MCF 10A (cell line): Measurements from ENCODE around the gene APBA1. TPM values are rescaled to one million over a fixed set of nuclear protein-coding genes. Genes with fewer than 3 reads are reported as not detected.

Experiments used
- BruUV-seq: library from RNA; stranded (reverse); fragments of 400-500 nt; replicated peaks from 2 replicates; lab custom pipeline; 2021; lab: Mats Ljungman, UMichigan
- CTCF ChIA-PET: fragments of 300-600 bp; sonication (Branson Sonifier 250); formaldehyde crosslinking; extraction: SDS; loops from one replicate; lab custom pipeline; 2021; ENCODE audit warnings: antibody characterized with exemption, inconsistent platforms; lab: Yijun Ruan, JAX
- POLR2A ChIA-PET: fragments of 300-600, 350-650 bp; sonication (Branson Sonifier 250); formaldehyde crosslinking; extraction: SDS; loops from one replicate; lab custom pipeline; 2020; ENCODE audit warnings: antibody characterized with exemption, inconsistent platforms; lab: Yijun Ruan, JAX
- DNase-seq: peaks from one replicate; pipeline ENCODE4 v3.0.0-alpha.2; 2018; ENCODE audit not compliant: unreplicated experiment
- H3K27ac Mint-ChIP-seq: one replicate; pipeline ENCODE4 v1.8.0; 2022; ENCODE audit warnings: mild to moderate bottlenecking, low read depth, mixed read lengths; ENCODE audit not compliant: unreplicated experiment
- H3K27me3 Mint-ChIP-seq: one replicate; pipeline ENCODE4 v1.8.0; 2022; ENCODE audit warnings: mixed read lengths; ENCODE audit not compliant: insufficient read depth, unreplicated experiment
- H3K36me3 Mint-ChIP-seq: one replicate; pipeline ENCODE4 v1.8.0; 2022; ENCODE audit warnings: mild to moderate bottlenecking, moderate library complexity, mixed read lengths; ENCODE audit not compliant: insufficient read depth, unreplicated experiment
- H3K4me1 Mint-ChIP-seq: one replicate; pipeline ENCODE4 v1.8.0; 2022; ENCODE audit warnings: mixed read lengths; ENCODE audit not compliant: insufficient read depth, unreplicated experiment
- H3K4me3 Mint-ChIP-seq: one replicate; pipeline ENCODE4 v1.8.0; 2022; ENCODE audit warnings: mild to moderate bottlenecking, moderate library complexity, mixed read lengths; ENCODE audit not compliant: unreplicated experiment
- H3K9me3 Mint-ChIP-seq: one replicate; pipeline ENCODE4 v1.8.0; 2022; ENCODE audit warnings: mixed read lengths; ENCODE audit not compliant: unreplicated experiment
- intact Hi-C: fragments of 100-400 bp; cut with micrococcal nuclease; formaldehyde crosslinking; loops from 2 replicates; pipeline ENCODE4 v1.14.1; 2022
- total RNA-seq: library from RNA; stranded (reverse); gene quantifications from 2 replicates; pipeline ENCODE4 v1.2.3, GENCODE V29; 2022
- TF ChIP-seq, protein P1 (sequence below): fragments of 200-600 bp; IDR thresholded peaks from one replicate; pipeline ENCODE4 v1.8.0; 2022; ENCODE audit warnings: antibody characterized with exemption, mild to moderate bottlenecking; ENCODE audit not compliant: unreplicated experiment

The APBA1 gene
- total RNA-seq, 1 experiment from 2014 or later: 0.07 TPM

DNA sequence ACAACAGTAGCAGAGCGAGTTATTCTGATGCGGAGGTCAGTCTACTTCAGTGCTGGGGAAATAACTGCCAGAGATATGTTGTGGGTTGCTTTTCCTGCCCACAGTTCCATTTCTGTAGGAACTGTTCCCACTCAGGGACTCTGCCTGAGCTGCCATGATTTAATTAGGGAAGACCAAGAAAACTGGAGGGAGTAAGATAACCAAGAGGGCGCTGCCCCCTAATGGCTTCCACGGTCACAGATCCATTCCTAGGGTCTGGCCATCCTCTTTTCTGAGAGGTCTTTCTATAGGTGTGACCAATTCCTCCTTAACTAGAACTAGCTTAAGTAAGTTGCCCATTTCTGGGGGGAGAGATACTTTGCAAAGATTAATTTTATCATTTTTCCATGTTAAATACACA, 125.9 kb downstream of the APBA1 start:
- intact Hi-C loops: no loop called here
- TF ChIP-seq, protein P1, sequence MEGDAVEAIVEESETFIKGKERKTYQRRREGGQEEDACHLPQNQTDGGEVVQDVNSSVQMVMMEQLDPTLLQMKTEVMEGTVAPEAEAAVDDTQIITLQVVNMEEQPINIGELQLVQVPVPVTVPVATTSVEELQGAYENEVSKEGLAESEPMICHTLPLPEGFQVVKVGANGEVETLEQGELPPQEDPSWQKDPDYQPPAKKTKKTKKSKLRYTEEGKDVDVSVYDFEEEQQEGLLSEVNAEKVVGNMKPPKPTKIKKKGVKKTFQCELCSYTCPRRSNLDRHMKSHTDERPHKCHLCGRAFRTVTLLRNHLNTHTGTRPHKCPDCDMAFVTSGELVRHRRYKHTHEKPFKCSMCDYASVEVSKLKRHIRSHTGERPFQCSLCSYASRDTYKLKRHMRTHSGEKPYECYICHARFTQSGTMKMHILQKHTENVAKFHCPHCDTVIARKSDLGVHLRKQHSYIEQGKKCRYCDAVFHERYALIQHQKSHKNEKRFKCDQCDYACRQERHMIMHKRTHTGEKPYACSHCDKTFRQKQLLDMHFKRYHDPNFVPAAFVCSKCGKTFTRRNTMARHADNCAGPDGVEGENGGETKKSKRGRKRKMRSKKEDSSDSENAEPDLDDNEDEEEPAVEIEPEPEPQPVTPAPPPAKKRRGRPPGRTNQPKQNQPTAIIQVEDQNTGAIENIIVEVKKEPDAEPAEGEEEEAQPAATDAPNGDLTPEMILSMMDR: no peak
- Mint-ChIP-seq H3K9me3 (no peaks in the 10 kb centered on the region), H3K4me3 (no peak overlapping the region), H3K27ac (no peak overlapping the region), H3K36me3 (no peaks in the 10 kb centered on the region), H3K27me3 (peaks cover 59% of the 10 kb centered on the region), H3K4me1 (no peaks in the 10 kb centered on the region)
- CTCF ChIA-PET: interaction anchor here (5.4 kb wide), 1 partner anchor 124 kb away, joined by 97 read pairs; no protein-coding TSS in a partner anchor
- BruUV-seq: no TSS peak
- POLR2A ChIA-PET: no interaction called here
- peak; percentile 36 for DNase-seq

GRCh38 chr9:69542942-69543704, 129.0 kb downstream of the APBA1 start:
- H3K4me3 Mint-ChIP-seq: no peak overlapping the region
- intact Hi-C loops: no loop called here
- POLR2A ChIA-PET: no interaction called here
- no peaks in the 10 kb centered on the region for H3K4me1 Mint-ChIP-seq
- no peaks in the 10 kb centered on the region for H3K9me3 Mint-ChIP-seq
- CTCF ChIA-PET: interaction anchor here (0.7 kb wide), 2 partner anchors 10 to 42 kb away, joined by 3 read pairs; no protein-coding TSS in a partner anchor
- H3K27me3 Mint-ChIP-seq: peaks cover 66% of the 10 kb centered on the region
- no peaks in the 10 kb centered on the region for H3K36me3 Mint-ChIP-seq
- TF ChIP-seq, protein P1: no peak
- no peak overlapping the region for H3K27ac Mint-ChIP-seq
- no TSS peak for BruUV-seq
- no peak for DNase-seq

DNA sequence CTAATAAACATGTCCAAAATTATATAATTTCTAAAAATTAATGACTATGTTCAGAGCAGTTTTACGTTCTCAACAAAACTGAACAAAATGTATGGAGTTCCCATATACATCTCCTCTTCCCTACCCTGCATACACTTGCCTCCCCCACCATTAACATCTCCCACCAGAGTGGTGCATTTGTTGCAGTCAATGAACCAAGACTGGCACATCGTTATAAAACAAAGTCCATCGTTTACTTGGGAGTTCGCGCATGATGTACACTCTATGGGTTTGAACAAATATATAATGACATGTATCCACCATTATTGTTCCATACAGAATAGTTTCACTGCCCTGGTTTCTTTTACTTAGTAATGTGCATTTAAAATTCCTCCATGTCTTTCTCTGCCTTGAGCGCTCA, 130.1 kb downstream of the APBA1 start:
- Mint-ChIP-seq H3K4me1 (no peaks in the 10 kb centered on the region), H3K27me3 (peaks cover 68% of the 10 kb centered on the region), H3K36me3 (no peaks in the 10 kb centered on the region), H3K27ac (no peak overlapping the region), H3K4me3 (no peak overlapping the region), H3K9me3 (no peaks in the 10 kb centered on the region)
- intact Hi-C loops: no loop called here
- BruUV-seq: no TSS peak
- POLR2A ChIA-PET: no interaction called here
- CTCF ChIA-PET: interaction anchor here (0.7 kb wide), 1 partner anchor 9 kb away, joined by 3 read pairs; no protein-coding TSS in a partner anchor
- TF ChIP-seq, protein P1: no peak
- no peak for DNase-seq

- peaks cover 90% of the 10 kb centered on the region for H3K27me3 Mint-ChIP-seq
- no peaks in the 10 kb centered on the region for H3K9me3 Mint-ChIP-seq
- no peaks in the 10 kb centered on the region for H3K4me1 Mint-ChIP-seq
- POLR2A ChIA-PET: no interaction called here
- DNase-seq: no peak
- TF ChIP-seq, protein P1: no peak
- no peak overlapping the region for H3K27ac Mint-ChIP-seq
- H3K36me3 Mint-ChIP-seq: no peaks in the 10 kb centered on the region
- intact Hi-C loops: no loop called here
- no peak overlapping the region for H3K4me3 Mint-ChIP-seq
- CTCF ChIA-PET: interaction anchor here (1.5 kb wide), 1 partner anchor 113 kb away, joined by 4 read pairs; no protein-coding TSS in a partner anchor
- BruUV-seq: no TSS peak
Measured at GRCh38 chr9:69535911-69536310, 136.3 kb downstream of the APBA1 start.
